ENCODE measurements around the gene RIPOR2.

- TF ChIP-seq SIN3A (IDR thresholded peaks at IDR 0.05; ENCODE audit: low read depth, low read length): no peak
- no peak for TF ChIP-seq SMC3 (IDR thresholded peaks at IDR 0.05; ENCODE audit: borderline replicate concordance, low read length)
- TF ChIP-seq NRF1 (conservative IDR thresholded peaks at IDR 0.05; ENCODE audit: low read depth, low read length): no peak
- no peak for TF ChIP-seq RFX5 (IDR thresholded peaks at IDR 0.05; ENCODE audit: low read depth, low read length)
Observed at GRCh38 chr6:24897186-24897585, 38.6 kb downstream of the RIPOR2 start.
